GM18499 (cell line): ENCODE data around the gene SIDT2.
"Not testable (repeated sequence)": the region's sequence is repeated elsewhere in the genome, so short reads cannot be mapped to it uniquely, and the experiment has no call there.

ENCODE experiments used
- ATAC-seq: cut with Tn5 transposase; IDR thresholded peaks from one replicate; pipeline ENCODE4 v1.9.1; 2021; ENCODE audit warnings: moderate number of reproducible peaks; ENCODE audit not compliant: insufficient read depth, unreplicated experiment

The SIDT2 gene

DNA sequence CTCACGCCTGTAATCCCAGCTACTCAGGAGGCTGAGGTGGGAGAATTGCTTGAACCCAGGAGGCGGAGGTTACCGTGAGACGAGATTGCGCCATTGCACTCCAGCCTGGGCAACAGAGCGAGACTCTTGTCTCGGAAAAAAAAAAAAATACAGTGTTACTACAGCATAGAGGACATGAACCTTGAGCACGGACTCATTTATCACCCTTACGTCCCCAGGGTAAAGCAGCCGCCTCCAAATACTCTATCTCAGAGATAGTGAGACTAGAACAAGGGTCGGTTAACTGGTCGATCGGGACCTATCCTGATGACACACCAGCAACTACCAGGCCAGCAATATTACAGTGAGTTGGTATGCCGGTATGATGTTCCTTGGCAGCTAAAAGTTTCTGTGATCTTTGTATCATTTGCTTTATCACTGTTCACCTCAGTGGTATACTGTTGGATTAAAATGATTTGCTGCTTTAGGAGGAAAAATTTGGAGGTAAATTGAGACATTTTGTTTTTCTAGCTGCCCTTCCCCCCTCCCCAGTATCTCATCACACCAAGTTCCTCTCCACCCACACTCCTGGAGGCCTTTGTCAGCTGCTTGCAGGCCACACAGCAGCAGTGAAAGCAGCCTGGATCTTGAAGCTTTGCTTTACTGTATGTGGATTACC lies 7.0 kb upstream of the SIDT2 start:
- no peak for ATAC-seq

DNA sequence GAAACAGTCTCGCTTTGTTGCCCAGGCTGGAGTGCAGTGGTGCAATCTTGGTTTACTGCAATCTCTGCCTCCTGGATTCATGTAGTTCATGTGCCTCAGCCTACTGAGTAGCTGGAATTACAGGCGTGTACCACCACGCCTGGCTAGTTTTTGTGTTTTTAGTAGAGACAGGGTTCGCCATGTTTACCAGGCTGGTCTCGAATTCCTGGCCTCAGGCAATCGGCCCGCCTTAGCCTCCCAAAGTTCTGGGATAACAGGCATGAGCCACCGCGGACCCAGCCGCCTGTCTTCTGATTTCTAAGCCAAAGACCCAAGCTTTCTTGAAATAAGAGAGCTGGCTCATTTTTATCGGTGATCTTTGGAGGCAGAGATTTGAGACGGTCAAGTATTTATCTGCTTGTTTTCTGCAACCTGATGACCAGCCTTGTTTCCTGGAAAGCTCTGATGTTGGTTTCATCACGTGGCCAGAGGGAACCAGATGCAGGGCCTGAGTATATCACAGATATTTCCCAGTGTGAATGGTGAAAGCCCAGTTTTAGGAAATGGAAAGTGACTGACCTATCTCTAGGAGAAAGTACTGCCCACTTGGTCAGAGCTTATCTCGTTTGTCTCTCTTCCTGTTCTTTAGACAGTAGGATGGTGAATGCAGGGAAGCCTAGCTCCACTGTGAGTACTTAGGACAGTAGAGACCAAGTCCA lies 5.7 kb upstream of the SIDT2 start:
- no peak for ATAC-seq

DNA sequence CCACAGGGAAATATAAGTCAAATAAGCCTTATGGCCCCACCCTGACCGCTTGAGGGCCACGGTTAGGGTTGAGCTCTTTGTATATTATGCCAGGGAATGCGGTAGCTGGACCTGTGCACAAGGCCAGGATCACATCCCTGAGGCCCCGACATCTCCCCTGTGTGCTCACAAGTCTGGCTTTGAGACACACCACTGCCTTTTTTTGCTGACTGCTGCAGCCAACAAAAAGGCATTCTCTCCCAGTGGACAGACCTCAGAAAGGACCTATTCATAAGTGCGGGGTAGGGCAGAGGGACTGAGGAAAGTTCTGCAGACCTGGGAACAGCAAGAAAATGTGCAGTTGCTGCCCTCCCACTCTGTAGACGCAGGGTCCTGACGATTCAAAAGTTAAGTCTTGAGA lies 3.4 kb upstream of the SIDT2 start:
- no peak for ATAC-seq

DNA sequence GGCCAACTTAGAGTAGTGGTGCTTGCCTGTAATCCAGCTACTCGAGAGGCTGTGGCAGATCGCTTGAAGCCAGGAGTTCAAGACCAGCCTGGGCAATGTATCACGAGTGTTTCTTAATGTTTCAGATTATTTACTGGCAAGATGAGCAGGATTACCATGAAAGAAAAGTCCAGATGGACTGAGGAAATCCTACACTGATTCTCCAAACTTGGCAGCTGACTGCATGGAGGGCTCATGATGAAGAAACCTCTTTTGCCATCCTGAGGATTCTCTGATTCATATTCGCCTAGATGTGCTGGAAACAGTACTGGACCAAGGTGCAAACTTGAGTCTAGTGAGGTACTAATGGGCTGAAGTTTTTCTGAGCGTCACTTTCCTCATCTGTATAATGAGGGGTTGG lies 2.8 kb upstream of the SIDT2 start:
- ATAC-seq = no peak

DNA sequence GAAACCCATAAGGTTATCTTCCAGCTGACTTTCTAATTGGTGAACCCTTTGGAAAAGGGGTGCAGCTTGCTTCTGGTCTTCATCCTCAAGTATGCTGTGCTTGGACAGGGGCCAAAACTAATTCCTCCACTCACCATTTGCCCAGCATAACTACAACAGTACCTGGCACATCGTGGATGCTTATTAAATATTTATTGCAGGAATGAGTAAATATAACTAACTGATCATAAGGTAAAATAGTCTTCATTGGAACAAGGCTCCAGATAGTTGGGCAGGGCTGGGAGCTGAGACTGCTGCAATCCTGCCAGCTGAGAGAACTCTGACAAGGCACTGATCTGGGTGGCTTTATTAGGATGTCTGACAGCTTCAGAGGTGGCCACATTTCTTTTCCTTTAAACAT lies 2.4 kb upstream of the SIDT2 start:
- no peak for ATAC-seq

DNA sequence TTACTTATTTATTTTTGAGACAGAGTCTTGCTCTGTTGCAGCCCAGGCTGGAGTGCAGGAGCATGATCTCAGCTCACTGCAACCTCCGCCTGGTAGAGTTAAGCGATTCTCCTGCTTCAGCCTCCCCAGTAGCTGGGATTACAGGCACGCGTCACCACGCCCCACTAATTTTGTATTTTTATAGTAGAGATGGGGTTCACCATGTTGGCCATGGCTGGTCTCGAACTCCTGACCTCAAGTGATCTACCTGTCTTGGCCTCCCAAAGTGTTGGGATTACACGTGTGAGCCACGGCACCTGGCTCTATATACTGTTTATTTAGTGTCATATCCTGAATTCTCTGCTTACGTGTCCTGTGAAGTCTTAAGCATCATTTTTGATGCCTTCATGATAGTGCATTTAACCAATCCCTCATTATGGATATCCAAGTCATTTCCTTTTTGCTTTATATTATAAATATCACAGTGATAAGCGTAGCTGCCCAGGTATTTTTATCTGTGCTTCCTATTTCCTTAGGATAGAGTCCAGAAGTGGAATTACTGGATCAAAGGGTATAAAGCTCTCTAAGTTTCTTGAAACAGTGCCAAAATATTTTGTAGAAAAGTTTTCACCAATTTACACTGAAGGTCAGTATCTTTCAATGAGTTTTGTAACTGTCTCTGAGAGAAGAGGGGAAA lies 871 bp upstream of the SIDT2 start:
- no peak for ATAC-seq

DNA sequence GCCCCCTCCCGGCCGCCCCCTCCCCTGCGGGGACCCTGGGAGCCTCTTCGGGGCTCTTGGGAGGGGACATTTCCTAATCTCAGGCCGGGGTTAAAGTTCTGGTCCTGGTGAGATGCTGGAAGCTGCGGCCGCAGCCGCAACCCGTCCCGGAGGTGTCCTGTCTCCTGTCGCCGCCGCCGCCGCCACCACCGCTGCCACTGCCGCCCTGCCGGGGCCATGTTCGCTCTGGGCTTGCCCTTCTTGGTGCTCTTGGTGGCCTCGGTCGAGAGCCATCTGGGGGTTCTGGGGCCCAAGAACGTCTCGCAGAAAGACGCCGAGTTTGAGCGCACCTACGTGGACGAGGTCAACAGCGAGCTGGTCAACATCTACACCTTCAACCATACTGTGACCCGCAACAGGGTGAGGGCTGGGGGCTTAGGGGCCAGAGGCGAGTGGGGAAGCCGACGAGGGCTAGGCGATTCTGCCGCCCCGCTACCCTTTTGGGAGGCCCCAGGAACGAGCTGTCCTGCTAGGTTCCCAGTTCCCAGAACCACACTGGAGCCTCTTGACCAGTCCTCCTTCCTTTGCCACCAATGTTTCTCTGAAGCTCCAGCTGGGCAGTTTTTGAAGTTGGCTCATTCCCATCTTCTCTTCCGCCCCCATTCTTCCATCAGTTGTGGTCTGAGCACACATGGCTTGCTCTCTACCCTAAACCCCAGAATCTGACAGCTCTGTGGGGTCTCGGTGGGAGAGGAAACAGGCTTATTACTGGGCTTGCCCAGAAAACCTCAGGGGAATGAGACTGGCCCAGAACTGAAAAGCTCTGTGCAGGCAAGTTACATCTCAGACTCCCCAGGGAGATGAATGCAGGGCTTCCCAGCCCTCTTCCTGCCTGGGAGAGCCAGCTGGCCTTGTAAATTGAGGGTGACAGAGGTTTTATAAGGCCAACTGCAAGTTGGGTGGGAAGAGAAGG lies 781 bp downstream of the SIDT2 start:
- no peak for ATAC-seq

DNA sequence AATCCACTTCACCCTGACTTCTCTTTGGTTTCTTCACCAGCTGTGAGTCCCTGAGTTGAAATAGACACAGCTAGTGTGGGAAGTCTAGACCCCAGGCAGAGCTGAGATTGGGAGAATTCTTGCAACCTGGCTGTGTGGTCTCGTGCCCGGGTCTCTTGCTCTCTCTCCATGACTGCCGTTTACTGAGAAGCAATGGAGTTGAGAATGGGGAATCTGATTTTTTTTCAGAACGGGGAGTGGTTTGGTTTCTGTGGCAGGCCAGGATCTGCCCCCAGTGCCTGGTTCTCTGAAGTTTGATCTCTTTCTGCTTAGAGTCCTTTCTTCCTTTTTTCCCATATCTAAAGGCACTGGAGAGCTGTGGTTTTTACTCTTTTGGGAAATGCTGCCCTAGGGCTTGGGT lies 1.5 kb downstream of the SIDT2 start:
- ATAC-seq = no peak

DNA sequence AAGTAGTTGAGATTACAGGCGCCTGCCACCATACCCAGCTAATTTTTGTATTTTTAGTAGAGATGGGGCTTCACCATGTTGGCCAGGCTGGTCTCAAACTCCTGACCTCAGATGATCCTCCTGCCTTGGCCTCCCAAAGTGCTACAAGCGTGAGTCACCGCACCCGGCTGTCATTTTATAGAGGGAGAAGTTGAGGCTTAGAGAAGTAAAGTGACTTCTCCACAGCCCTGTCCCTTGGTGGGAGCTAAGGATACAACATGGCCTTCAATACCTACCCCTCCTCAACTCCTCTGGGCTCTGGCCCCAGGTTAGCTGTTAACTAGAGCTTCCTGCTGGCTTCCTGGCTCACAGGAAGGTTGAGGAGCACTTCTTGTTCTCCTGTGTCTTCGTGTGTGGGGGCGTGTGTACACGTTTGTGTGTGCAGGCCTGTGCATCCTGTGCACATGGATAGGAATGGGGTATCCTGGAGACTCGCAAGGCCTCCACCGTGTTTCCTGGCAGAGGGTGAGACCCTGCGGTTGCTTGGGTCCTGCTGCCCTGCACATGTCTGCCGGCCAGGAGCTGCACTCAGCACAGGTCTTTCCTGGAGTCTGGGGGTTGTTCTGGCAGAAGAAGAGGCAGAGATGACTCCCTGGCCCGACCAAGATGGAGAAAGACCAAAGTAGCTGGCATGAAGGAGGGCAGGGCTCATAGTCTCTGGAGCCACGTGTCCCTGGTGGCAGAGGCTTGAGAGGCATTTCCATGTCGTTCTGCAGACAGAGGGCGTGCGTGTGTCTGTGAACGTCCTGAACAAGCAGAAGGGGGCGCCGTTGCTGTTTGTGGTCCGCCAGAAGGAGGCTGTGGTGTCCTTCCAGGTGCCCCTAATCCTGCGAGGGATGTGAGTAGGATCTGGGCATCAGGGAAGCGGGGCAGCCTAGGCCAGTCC lies 2.4 kb downstream of the SIDT2 start:
- ATAC-seq = no peak

DNA sequence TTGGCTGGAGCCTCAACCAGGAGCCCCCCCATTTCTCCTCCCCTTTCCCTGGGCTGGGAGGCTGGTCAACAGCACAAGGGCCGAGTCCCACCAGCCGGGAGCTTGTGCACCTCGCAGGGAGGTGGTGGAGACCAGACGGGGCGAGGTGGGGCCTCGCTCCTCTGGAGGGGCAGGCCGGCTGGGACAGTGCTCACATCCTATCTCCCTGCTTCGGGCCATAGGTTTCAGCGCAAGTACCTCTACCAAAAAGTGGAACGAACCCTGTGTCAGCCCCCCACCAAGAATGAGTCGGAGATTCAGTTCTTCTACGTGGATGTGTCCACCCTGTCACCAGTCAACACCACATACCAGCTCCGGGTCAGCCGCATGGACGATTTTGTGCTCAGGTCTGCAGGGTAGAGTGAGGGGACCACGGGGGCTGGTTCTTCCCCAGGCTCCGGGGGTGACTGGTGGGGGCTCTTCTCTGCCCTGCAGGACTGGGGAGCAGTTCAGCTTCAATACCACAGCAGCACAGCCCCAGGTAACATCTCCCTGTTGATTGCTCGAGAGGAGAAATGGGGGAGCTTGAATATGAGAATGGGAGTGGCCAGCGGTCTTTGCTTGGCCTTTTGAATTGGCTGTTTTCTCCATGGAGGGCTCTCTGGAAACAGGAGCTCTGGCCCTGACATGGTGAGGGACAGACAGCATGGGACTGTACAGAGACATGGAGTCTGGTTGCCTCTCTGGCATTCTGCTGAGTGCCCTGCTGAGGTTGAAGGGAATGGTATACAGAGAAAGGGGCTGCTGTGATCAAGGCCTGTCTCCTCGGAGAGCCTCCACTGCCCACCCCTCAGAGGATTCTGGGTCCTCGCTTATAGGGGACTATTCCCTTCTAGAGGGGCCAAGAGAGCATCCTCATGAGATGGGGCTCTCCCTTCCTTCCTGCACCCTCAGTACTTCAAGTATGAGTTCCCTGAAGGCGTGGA lies 3.3 kb downstream of the SIDT2 start:
- ATAC-seq = no peak

DNA sequence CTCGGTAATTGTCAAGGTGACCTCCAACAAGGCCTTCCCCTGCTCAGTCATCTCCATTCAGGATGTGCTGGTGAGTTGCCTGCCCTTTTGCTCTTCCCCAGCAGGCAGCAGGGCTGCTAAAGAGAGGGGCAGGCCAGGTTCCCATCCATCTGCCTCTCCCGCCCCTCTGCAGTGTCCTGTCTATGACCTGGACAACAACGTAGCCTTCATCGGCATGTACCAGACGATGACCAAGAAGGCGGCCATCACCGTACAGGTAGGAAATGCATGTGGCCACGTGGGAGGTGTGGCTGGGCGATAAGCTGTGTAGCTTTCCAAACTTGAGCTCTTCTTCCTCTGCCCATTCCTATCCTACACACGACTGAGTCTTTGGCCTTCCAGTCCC lies 4.0 kb downstream of the SIDT2 start:
- no peak for ATAC-seq

DNA sequence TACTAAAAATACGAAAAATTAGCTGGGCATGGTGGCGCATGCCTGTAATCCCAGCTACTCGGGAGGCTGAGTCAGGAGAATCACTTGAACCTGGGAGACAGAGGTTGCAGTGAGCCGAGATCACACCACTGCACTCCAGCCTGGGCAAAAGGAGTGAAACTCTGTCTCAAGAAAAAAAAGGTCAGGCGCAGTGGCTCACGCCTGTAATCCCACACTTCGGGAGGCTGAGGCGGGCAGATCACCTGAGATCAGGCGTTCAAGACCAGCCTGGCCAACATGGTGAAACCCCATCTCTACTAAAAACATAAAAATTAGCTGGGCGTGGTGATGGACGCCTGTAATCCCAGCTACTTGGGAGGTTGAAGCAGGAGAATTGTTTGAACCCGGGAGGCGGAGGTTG lies 4.6 kb downstream of the SIDT2 start:
- ATAC-seq = not testable (repeated sequence)

DNA sequence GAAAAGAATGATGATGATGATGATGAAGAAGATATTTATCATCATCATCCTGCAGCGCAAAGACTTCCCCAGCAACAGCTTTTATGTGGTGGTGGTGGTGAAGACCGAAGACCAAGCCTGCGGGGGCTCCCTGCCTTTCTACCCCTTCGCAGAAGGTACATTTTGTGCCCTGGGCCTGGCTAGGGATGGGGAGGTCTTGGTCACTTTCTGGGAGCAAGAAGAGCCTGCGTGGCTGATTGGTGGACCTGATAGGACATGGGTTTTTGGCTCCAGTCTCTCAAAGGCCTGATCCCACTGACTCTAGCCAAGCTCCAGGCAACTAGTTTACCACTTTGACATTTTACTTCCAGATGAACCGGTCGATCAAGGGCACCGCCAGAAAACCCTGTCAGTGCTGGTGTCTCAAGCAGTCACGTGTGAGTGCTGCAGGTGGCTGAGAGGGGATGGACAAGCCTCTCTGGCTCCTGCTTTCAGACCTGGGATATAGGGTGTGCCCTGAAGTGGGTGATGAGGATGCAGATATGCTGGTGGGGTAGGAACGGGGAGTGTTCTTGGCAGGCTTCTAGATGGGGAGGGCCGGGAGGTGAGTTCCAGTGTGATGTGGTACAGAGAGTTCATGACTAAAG lies 5.3 kb downstream of the SIDT2 start:
- ATAC-seq = no peak

DNA sequence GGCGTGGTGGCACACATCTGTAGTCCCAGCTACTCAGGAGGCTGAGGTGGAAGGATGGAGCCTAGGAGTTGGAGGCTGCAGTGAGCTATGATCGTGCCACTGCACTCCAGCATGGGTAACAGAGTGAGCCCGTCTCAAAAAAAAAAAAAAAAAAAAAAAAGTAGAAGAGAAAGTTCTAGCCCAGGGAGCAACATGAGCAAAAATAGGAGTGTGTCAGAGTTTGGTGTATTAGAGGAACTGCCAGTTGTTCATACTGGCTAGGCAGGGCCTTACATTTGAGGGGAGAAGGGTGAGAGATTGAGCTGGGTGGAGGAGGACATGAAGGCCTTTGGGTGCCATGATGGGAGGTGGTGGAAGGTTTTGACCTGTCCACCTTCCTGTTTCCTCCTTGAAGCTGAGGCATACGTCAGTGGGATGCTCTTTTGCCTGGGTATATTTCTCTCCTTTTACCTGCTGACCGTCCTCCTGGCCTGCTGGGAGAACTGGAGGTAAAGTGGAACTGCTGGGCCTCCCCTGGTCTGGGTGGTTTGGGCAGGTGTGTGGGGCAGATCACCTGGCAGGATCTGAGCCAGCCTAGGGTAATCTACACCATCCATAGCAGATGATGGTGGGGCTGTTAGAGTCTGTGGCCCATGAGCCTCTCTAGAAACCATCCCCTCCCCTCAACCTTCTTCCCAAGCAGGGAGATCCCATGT lies 7.3 kb downstream of the SIDT2 start:
- no peak for ATAC-seq

DNA sequence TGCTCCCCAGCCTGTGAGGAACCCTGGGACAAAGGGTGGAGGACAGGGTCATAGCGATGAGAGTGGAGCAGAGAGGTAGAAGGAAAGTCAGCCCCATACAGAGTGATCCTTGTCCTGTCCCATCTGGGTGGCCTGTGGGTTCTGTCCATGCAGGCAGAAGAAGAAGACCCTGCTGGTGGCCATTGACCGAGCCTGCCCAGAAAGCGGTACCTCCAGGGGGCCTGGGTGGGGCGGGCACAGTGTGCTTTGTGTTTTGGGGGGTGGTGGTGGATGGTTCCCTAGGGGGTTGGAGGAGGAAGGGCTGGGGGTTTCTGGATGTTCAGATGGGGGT lies 7.9 kb downstream of the SIDT2 start:
- no peak for ATAC-seq

DNA sequence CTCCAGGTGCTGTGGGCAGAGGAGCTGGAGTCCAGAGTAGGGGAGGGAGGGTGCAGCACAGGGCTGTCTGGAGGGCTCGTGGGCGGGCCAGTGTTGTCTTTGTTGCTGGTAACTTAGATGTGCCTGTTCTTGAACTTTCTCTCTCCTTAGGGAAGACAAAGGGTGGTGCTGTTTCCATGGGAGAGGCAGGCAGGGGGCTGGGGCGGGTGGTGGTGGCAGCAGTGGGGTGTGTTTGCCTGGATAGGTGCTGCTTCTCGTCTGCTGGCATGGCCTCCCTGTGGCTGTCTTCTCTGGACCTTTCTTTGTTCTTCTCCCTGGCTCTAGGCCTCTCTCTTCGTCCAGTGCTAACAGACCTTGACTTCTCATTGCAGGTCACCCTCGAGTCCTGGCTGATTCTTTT lies 8.5 kb downstream of the SIDT2 start:
- ATAC-seq = no peak

DNA sequence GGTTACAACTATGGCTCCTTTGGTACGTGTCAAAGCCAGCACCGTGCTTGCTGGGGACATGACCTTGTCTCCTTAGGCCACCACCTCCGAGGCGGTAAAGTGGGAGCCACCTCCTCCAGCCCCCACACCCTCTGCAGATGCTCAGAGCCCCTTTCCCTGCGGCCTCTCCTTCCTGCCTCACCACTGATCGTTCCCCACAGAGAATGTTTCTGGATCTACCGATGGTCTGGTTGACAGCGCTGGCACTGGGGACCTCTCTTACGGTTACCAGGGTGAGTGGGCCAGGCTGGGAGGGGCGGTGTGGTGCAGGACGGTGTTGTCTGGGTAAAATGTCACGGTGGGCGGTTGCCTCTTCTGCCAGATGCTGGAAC lies 8.9 kb downstream of the SIDT2 start:
- ATAC-seq = no peak
